ENCODE results near the gene C11orf42. TPM values are rescaled to one million over a fixed set of nuclear protein-coding genes. Genes with fewer than 3 reads are reported as not detected.

The C11orf42 gene, protein sequence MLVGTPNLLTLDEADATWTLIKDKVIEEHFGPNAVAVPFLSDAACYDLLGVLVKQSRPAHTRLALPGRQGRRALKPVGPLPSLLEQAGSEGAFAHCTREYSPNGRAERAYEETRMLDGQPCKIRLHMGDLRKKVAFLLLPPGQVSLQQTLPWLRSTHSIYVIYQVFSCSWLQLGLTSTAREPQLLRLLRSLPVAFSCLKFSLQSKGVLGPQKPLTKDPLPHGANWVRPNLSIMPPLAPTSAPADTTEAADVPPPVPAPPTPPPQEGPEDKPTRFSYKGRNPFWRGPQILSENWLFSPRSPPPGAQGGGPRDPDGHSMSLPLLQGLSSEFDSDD
- total RNA-seq, result not detected
- polyA plus RNA-seq, result not detected
- not detected for total RNA-seq

GRCh38 chr11:6205366-6205765 is at the start of gene C11orf42:
TSS of gene C11orf42 (plus strand) at chr11:6205557. CDS start at chr11:6205616, 59 bp downstream.
- Mint-ChIP-seq H3K9me3 (peaks cover 0 to 2% (median 0%) of the 10 kb centered on the region in 11 donors), H3K4me1 (peaks cover 18 to 46% (median 29%) of the 10 kb centered on the region in 7 donors), H3K36me3 (peaks cover 6 to 33% (median 11%) of the 10 kb centered on the region in 5 donors), H3K27me3 (no peaks in the 10 kb centered on the region), H3K27ac (peak within 1 kb of the TSS in 3 of 9 donors; percentile 11 to 37 (median 14)), H3K4me3 (no peak within 1 kb of the TSS)
- Histone ChIP-seq H3K4me3 (ENCODE audit: low read length) (no peak within 1 kb of the TSS), H3K27me3 (ENCODE audit: control insufficient read depth in 2 of 2, insufficient read depth in 2 of 2, low read length in 2 of 2) (no peaks in the 10 kb centered on the region), H3K4me1 (ENCODE audit: control insufficient read depth in 2 of 2, insufficient read depth in 2 of 2, low read length in 2 of 2) (peaks cover 0 to 28% of the 10 kb centered on the region in 2 donors), H3K27ac (ENCODE audit: low read depth, low read length) (no peak within 1 kb of the TSS), H3K9me3 (ENCODE audit: control insufficient read depth in 2 of 3, low read length in 3 of 3) (no peaks in the 10 kb centered on the region), H3K36me3 (ENCODE audit: control insufficient read depth in 2 of 3, insufficient read depth in 3 of 3, low read length in 3 of 3) (peaks cover 0 to 10% (median 0%) of the 10 kb centered on the region in 3 experiments)
- ChIA-PET POLR2A (no interaction called here), CTCF (no interaction called here)
- ATAC-seq, result no peak
- intact Hi-C loops (cut with micrococcal nuclease), result no loop called here
- DNase-seq, result no peak

GRCh38 chr11:6156628-6157359 is 48.6 kb upstream of the C11orf42 start:
- Mint-ChIP-seq H3K27ac (no peak overlapping the region), H3K27me3 (peaks cover 0 to 9% (median 6%) of the 10 kb centered on the region in 5 donors), H3K4me1 (no peaks in the 10 kb centered on the region), H3K36me3 (no peaks in the 10 kb centered on the region), H3K9me3 (no peaks in the 10 kb centered on the region), H3K4me3 (no peak overlapping the region)
- intact Hi-C loops (cut with micrococcal nuclease), result no loop called here
- Histone ChIP-seq H3K4me3 (ENCODE audit: low read length) (no peak overlapping the region), H3K36me3 (ENCODE audit: control insufficient read depth in 2 of 3, insufficient read depth in 3 of 3, low read length in 3 of 3) (no peaks in the 10 kb centered on the region), H3K9me3 (ENCODE audit: control insufficient read depth in 2 of 3, low read length in 3 of 3) (no peaks in the 10 kb centered on the region), H3K27ac (ENCODE audit: low read depth, low read length) (no peak overlapping the region), H3K4me1 (ENCODE audit: control insufficient read depth in 2 of 2, insufficient read depth in 2 of 2, low read length in 2 of 2) (no peaks in the 10 kb centered on the region), H3K27me3 (ENCODE audit: control insufficient read depth in 2 of 2, insufficient read depth in 2 of 2, low read length in 2 of 2) (no peaks in the 10 kb centered on the region)
- POLR2A ChIA-PET, result no interaction called here
- no peak for DNase-seq
- ATAC-seq, result no peak
- CTCF ChIA-PET, result no interaction called here

GRCh38 chr11:6170226-6170625 is 35.1 kb upstream of the C11orf42 start, which contains the start of gene OR52B2:
TSS of gene OR52B2 (minus strand) at chr11:6170326. CDS start at chr11:6170326, 0 bp downstream.
- no peaks in the 10 kb centered on the region for H3K9me3 ChIP-seq (ENCODE audit: control insufficient read depth in 2 of 3, low read length in 3 of 3)
- DNase-seq (no peak), ATAC-seq (no peak)
- POLR2A ChIA-PET, result no interaction called here
- H3K4me3 Mint-ChIP-seq, result no peak within 1 kb of the TSS
- CTCF ChIA-PET, result no interaction called here
- H3K4me1 ChIP-seq (ENCODE audit: control insufficient read depth in 2 of 2, insufficient read depth in 2 of 2, low read length in 2 of 2), result no peaks in the 10 kb centered on the region
- H3K9me3 Mint-ChIP-seq, result peaks cover 0 to 6% (median 0%) of the 10 kb centered on the region in 11 donors
- H3K4me3 ChIP-seq (ENCODE audit: low read length), result no peak within 1 kb of the TSS
- H3K27ac Mint-ChIP-seq, result no peak within 1 kb of the TSS
- H3K27me3 Mint-ChIP-seq, result peaks cover 5 to 36% (median 24%) of the 10 kb centered on the region in 5 donors
- H3K27ac ChIP-seq (ENCODE audit: low read depth, low read length), result no peak within 1 kb of the TSS
- intact Hi-C loops (cut with micrococcal nuclease), result no loop called here
- no peaks in the 10 kb centered on the region for H3K27me3 ChIP-seq (ENCODE audit: control insufficient read depth in 2 of 2, insufficient read depth in 2 of 2, low read length in 2 of 2)
- peaks cover 0 to 4% (median 0%) of the 10 kb centered on the region in 5 donors for H3K36me3 Mint-ChIP-seq
- no peaks in the 10 kb centered on the region for H3K36me3 ChIP-seq (ENCODE audit: control insufficient read depth in 2 of 3, insufficient read depth in 3 of 3, low read length in 3 of 3)
- H3K4me1 Mint-ChIP-seq, result no peaks in the 10 kb centered on the region

- CTCF ChIA-PET, result no interaction called here
- Mint-ChIP-seq H3K36me3 (peaks cover 0 to 7% (median 0%) of the 10 kb centered on the region in 5 donors), H3K4me1 (peaks cover 0 to 10% (median 7%) of the 10 kb centered on the region in 7 donors), H3K27me3 (peaks cover 5 to 23% (median 11%) of the 10 kb centered on the region in 5 donors), H3K27ac (peak overlapping the region in 1 of 9 donors; percentile 3), H3K4me3 (no peak overlapping the region), H3K9me3 (peaks cover 0 to 10% (median 2%) of the 10 kb centered on the region in 11 donors)
- no peaks in the 10 kb centered on the region for H3K4me1 ChIP-seq (ENCODE audit: control insufficient read depth in 2 of 2, insufficient read depth in 2 of 2, low read length in 2 of 2)
- H3K27me3 ChIP-seq (ENCODE audit: control insufficient read depth in 2 of 2, insufficient read depth in 2 of 2, low read length in 2 of 2), result no peaks in the 10 kb centered on the region
- no peak overlapping the region for H3K27ac ChIP-seq (ENCODE audit: low read depth, low read length)
- intact Hi-C loops (cut with micrococcal nuclease), result no loop called here
- POLR2A ChIA-PET, result no interaction called here
- H3K36me3 ChIP-seq (ENCODE audit: control insufficient read depth in 2 of 3, insufficient read depth in 3 of 3, low read length in 3 of 3), result no peaks in the 10 kb centered on the region
- DNase-seq, result no peak
- no peak for ATAC-seq
- no peak overlapping the region for H3K4me3 ChIP-seq (ENCODE audit: low read length)
- no peaks in the 10 kb centered on the region for H3K9me3 ChIP-seq (ENCODE audit: control insufficient read depth in 2 of 3, low read length in 3 of 3)
These were observed 29.9 kb upstream of the C11orf42 start for GRCh38 chr11:6175440-6175839.

DNA sequence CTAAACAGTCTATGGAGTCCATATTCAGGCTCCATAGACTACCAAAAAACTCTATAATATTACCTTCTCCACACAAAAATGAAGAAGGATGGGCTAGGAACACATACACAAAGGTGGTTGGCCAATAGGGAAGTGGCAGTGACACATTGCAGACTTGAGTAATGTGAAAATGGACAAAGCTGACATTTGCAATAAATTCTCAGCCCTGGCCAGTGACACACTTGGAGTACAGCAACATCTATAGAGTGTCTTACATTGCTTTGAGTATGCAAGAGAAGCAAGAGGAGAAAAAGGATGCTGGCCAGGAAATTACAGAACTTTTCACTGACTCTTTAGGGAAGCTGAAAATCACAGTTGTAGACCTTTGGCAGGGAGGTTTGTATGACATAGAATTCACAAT is 13.6 kb upstream of the C11orf42 start:
- Mint-ChIP-seq H3K27me3 (peaks cover 0 to 9% (median 0%) of the 10 kb centered on the region in 5 donors), H3K9me3 (peaks cover 0 to 2% (median 0%) of the 10 kb centered on the region in 11 donors), H3K36me3 (no peaks in the 10 kb centered on the region), H3K4me3 (no peak overlapping the region), H3K27ac (no peak overlapping the region), H3K4me1 (peaks cover 0 to 8% (median 0%) of the 10 kb centered on the region in 7 donors)
- Histone ChIP-seq H3K36me3 (ENCODE audit: control insufficient read depth in 2 of 3, insufficient read depth in 3 of 3, low read length in 3 of 3) (no peaks in the 10 kb centered on the region), H3K4me1 (ENCODE audit: control insufficient read depth in 2 of 2, insufficient read depth in 2 of 2, low read length in 2 of 2) (no peaks in the 10 kb centered on the region), H3K4me3 (ENCODE audit: low read length) (no peak overlapping the region), H3K27ac (ENCODE audit: low read depth, low read length) (no peak overlapping the region), H3K9me3 (ENCODE audit: control insufficient read depth in 2 of 3, low read length in 3 of 3) (no peaks in the 10 kb centered on the region), H3K27me3 (ENCODE audit: control insufficient read depth in 2 of 2, insufficient read depth in 2 of 2, low read length in 2 of 2) (no peaks in the 10 kb centered on the region)
- DNase-seq, result no peak
- peak; percentile 87 for ATAC-seq
- ChIA-PET CTCF (no interaction called here), POLR2A (no interaction called here)
- intact Hi-C loops (cut with micrococcal nuclease), result no loop called here

- peaks cover 0 to 2% (median 0%) of the 10 kb centered on the region in 11 donors for H3K9me3 Mint-ChIP-seq
- H3K27ac ChIP-seq (ENCODE audit: low read depth, low read length), result no peak overlapping the region
- no peak overlapping the region for H3K4me3 ChIP-seq (ENCODE audit: low read length)
- CTCF ChIA-PET, result no interaction called here
- no peaks in the 10 kb centered on the region for H3K36me3 ChIP-seq (ENCODE audit: control insufficient read depth in 2 of 3, insufficient read depth in 3 of 3, low read length in 3 of 3)
- no peak for DNase-seq
- no peak overlapping the region for H3K4me3 Mint-ChIP-seq
- no peaks in the 10 kb centered on the region for H3K27me3 ChIP-seq (ENCODE audit: control insufficient read depth in 2 of 2, insufficient read depth in 2 of 2, low read length in 2 of 2)
- no peaks in the 10 kb centered on the region for H3K36me3 Mint-ChIP-seq
- H3K27me3 Mint-ChIP-seq, result peaks cover 0 to 9% (median 0%) of the 10 kb centered on the region in 5 donors
- no peaks in the 10 kb centered on the region for H3K4me1 ChIP-seq (ENCODE audit: control insufficient read depth in 2 of 2, insufficient read depth in 2 of 2, low read length in 2 of 2)
- H3K27ac Mint-ChIP-seq, result no peak overlapping the region
- no peaks in the 10 kb centered on the region for H3K9me3 ChIP-seq (ENCODE audit: control insufficient read depth in 2 of 3, low read length in 3 of 3)
- H3K4me1 Mint-ChIP-seq, result peaks cover 0 to 8% (median 0%) of the 10 kb centered on the region in 7 donors
- POLR2A ChIA-PET, result no interaction called here
- intact Hi-C loops (cut with micrococcal nuclease), result no loop called here
- no peak for ATAC-seq
These were observed 11.2 kb upstream of the C11orf42 start for GRCh38 chr11:6194065-6194581.
